ENCODE measurements around the gene SCP2. TPM values are rescaled to one million over a fixed set of nuclear protein-coding genes. Genes with fewer than 3 reads are reported as not detected.

Gene SCP2
- total RNA-seq (2014; rRNA removed; shearing (Covaris generic)): 40.9 and 59.3 TPM in 2 replicates
- polyA plus RNA-seq (2015; cell fraction: cytosol; rRNA removed): 85.7 and 93.3 TPM in 2 replicates
- polyA plus RNA-seq (2015; cell fraction: nucleus; rRNA removed): 66.3 and 67.1 TPM in 2 replicates

GRCh38 chr1:52927212-52928014, at the start of gene SCP2:
SCP2 (plus strand) TSS chr1:52927276; CDS start chr1:52927397, 121 bp downstream.
- DNase-seq (ENCODE audit: low read depth): peak; percentile 26

GRCh38 chr1:52877554-52877953, 49.5 kb upstream of the SCP2 start:
- DNase-seq (ENCODE audit: low read depth): no peak

GRCh38 chr1:52880206-52880605, 46.9 kb upstream of the SCP2 start:
- DNase-seq (ENCODE audit: low read depth): no peak

GRCh38 chr1:52887483-52887882, 39.6 kb upstream of the SCP2 start:
- DNase-seq (ENCODE audit: low read depth): no peak

- DNase-seq (ENCODE audit: low read depth): no peak
These were observed 34.5 kb upstream of the SCP2 start for GRCh38 chr1:52892424-52893215.

GRCh38 chr1:52899445-52899894, 27.6 kb upstream of the SCP2 start:
- DNase-seq (ENCODE audit: low read depth): no peak

- DNase-seq (ENCODE audit: low read depth): no peak
These were observed 26.7 kb upstream of the SCP2 start for GRCh38 chr1:52900402-52900801.

GRCh38 chr1:52901384-52901783, 25.7 kb upstream of the SCP2 start:
- DNase-seq (ENCODE audit: low read depth): no peak

- no peak for DNase-seq (ENCODE audit: low read depth)
These were observed 22.7 kb upstream of the SCP2 start for GRCh38 chr1:52904208-52904926.

GRCh38 chr1:52904927-52905698, 22.0 kb upstream of the SCP2 start:
- no peak for DNase-seq (ENCODE audit: low read depth)

GRCh38 chr1:52906135-52906603, 20.9 kb upstream of the SCP2 start:
- DNase-seq (ENCODE audit: low read depth): no peak

GRCh38 chr1:52907068-52907811, 19.8 kb upstream of the SCP2 start:
- DNase-seq (ENCODE audit: low read depth): no peak

- no peak for DNase-seq (ENCODE audit: low read depth)
These were observed 19.3 kb upstream of the SCP2 start for GRCh38 chr1:52907812-52908153.

GRCh38 chr1:52911541-52911940, 15.5 kb upstream of the SCP2 start:
- no peak for DNase-seq (ENCODE audit: low read depth)

GRCh38 chr1:52913014-52913413, 14.1 kb upstream of the SCP2 start:
- DNase-seq (ENCODE audit: low read depth): no peak

- no peak for DNase-seq (ENCODE audit: low read depth)
These were observed 13.5 kb upstream of the SCP2 start for GRCh38 chr1:52913537-52913936.

GRCh38 chr1:52914463-52914862, 12.6 kb upstream of the SCP2 start:
- DNase-seq (ENCODE audit: low read depth): no peak

- DNase-seq (ENCODE audit: low read depth): no peak
These were observed 11.7 kb upstream of the SCP2 start for GRCh38 chr1:52915211-52915854.

GRCh38 chr1:52915855-52916220, 11.2 kb upstream of the SCP2 start:
- DNase-seq (ENCODE audit: low read depth): no peak
